SK-N-SH (cell line): ENCODE measurements around the gene GABRB3. TPM values are rescaled to one million over a fixed set of nuclear protein-coding genes. Genes with fewer than 3 reads are reported as not detected.
A peak's percentile ranks its signal among the peaks of the same experiment; 100 is the strongest.

Source experiments
- CTCF ChIA-PET: fragments of 300-600, 350-600 bp; formaldehyde crosslinking; extraction: SDS; loops from one replicate; lab custom pipeline; 2021; lab: Yijun Ruan, JAX
- POLR2A ChIA-PET: fragments of 350-600 bp; sonication (Branson Sonifier 250); formaldehyde crosslinking; extraction: SDS; loops from one replicate; lab custom pipeline; 2020; ENCODE audit warnings: antibody characterized with exemption, inconsistent platforms; lab: Yijun Ruan, JAX
- DNase-seq: peaks from one replicate; pipeline ENCODE4 v3.0.0; 2012
- H2AFZ ChIP-seq: fragments of 200-600 bp; sonication (generic); 2 replicates; pipeline ENCODE4 v1.8.1; 2016; ENCODE audit warnings: antibody characterized with exemption, mild to moderate bottlenecking, low read depth
- H3F3A ChIP-seq: fragments of 200-600 bp; sonication (generic); replicated peaks from 2 replicates; pipeline ENCODE3; 2016; ENCODE audit warnings: antibody characterized with exemption, mild to moderate bottlenecking; ENCODE audit not compliant: insufficient read depth
- H3K27ac ChIP-seq, 2 experiments: fragments of 200-500 bp in 1 of 2; fragments of 200-600 bp in 1 of 2; sonication (Bioruptor generic) in 1 of 2; sonication (generic), shearing (Covaris generic) in 1 of 2; 2 replicates each; pipeline versions ENCODE4 v1.5.1 to v1.6.1; 2014 to 2016; ENCODE audit warnings: low read depth in 2 of 2, inconsistent platforms in 1 of 2, low read length in 1 of 2, mild to moderate bottlenecking in 1 of 2, mixed read lengths in 1 of 2
- H3K27me3 ChIP-seq: fragments of 200-600 bp; sonication (generic), shearing (Covaris generic); 2 replicates; pipeline ENCODE4 v1.6.1; 2016; ENCODE audit warnings: mixed run types; ENCODE audit not compliant: insufficient read depth
- H3K36me3 ChIP-seq, 2 experiments: fragments of 200-500 bp in 1 of 2; fragments of 200-600 bp in 1 of 2; sonication (Bioruptor generic) in 1 of 2; sonication (generic) in 1 of 2; replicated peaks in 1 of 2; 2 replicates each; pipeline versions ENCODE3 to v1.5.1; 2014 to 2016; ENCODE audit warnings: low read length in 1 of 2, mild to moderate bottlenecking in 1 of 2; ENCODE audit not compliant: insufficient read depth in 2 of 2, control insufficient read depth in 1 of 2
- H3K4me1 ChIP-seq, 2 experiments: fragments of 200-500 bp in 1 of 2; fragments of 200-600 bp in 1 of 2; sonication (Bioruptor generic) in 1 of 2; sonication (generic), shearing (Covaris generic) in 1 of 2; 2 replicates each; pipeline versions ENCODE4 v1.5.1 to v1.6.1; 2014 to 2016; ENCODE audit warnings: low read depth in 1 of 2, low read length in 1 of 2, mixed run types in 1 of 2; ENCODE audit not compliant: insufficient read depth in 2 of 2, control insufficient read depth in 1 of 2
- H3K4me2 ChIP-seq: fragments of 200-600 bp; sonication (generic), shearing (Covaris generic); 2 replicates; pipeline ENCODE4 v1.6.1; 2017; ENCODE audit warnings: mixed run types
- H3K4me3 ChIP-seq, 2 experiments: fragments of 200-500 bp in 1 of 2; fragments of 200-600 bp in 1 of 2; sonication (Bioruptor generic) in 1 of 2; sonication (generic), shearing (Covaris generic) in 1 of 2; 2 replicates each; pipeline versions ENCODE4 v1.5.1 to v1.8.1; 2014 to 2016; ENCODE audit warnings: low read depth in 2 of 2, inconsistent platforms in 1 of 2, low read length in 1 of 2, mild to moderate bottlenecking in 1 of 2, mixed read lengths in 1 of 2, moderate library complexity in 1 of 2
- H3K79me2 ChIP-seq: fragments of 200-600 bp; sonication (generic); 2 replicates; pipeline ENCODE4 v1.8.1; 2017; ENCODE audit warnings: mild to moderate bottlenecking; ENCODE audit not compliant: insufficient read depth
- H3K9ac ChIP-seq: fragments of 200-600 bp; sonication (generic); 2 replicates; pipeline ENCODE4 v1.6.1; 2017; ENCODE audit warnings: mixed run types
- H3K9me2 ChIP-seq: fragments of 200-600 bp; sonication (generic); 2 replicates; pipeline ENCODE4 v1.6.1; 2017; ENCODE audit warnings: mixed run types
- H3K9me3 ChIP-seq: fragments of 200-600 bp; sonication (generic); 2 replicates; pipeline ENCODE4 v1.6.1; 2017; ENCODE audit warnings: mixed run types, mild to moderate bottlenecking, moderate library complexity
- H4K20me1 ChIP-seq: fragments of 200-600 bp; sonication (generic); 2 replicates; pipeline ENCODE4 v1.6.1; 2017; ENCODE audit warnings: mild to moderate bottlenecking, mixed run types; ENCODE audit not compliant: insufficient read depth
- CHD2 ChIP-seq: fragments of 150-350 bp; IDR thresholded peaks from 2 replicates; pipeline ENCODE4 v1.6.1; 2018; ENCODE audit warnings: low read length; ENCODE audit not compliant: partially characterized antibody
- CTCF ChIP-seq: fragments of 200-600 bp; sonication (generic); IDR thresholded peaks from 2 replicates; pipeline ENCODE4 v1.6.1; 2017; ENCODE audit warnings: antibody characterized with exemption, mild to moderate bottlenecking, moderate library complexity
- EP300 ChIP-seq, 2 experiments: IDR thresholded peaks; 2 replicates each; pipeline versions ENCODE4 v1.4.0 to v1.6.1; 2012; ENCODE audit warnings: borderline replicate concordance in 1 of 2, low read depth in 1 of 2, low read length in 1 of 2
- FOXM1 ChIP-seq: IDR thresholded peaks from 2 replicates; pipeline ENCODE4 v1.4.0; 2012; ENCODE audit warnings: low read depth, mild to moderate bottlenecking
- GABPA ChIP-seq: IDR thresholded peaks from 2 replicates; pipeline ENCODE4 v1.4.0; 2012; ENCODE audit warnings: low read depth, mild to moderate bottlenecking
- GATA2 ChIP-seq: sonication (generic); formaldehyde crosslinking; IDR thresholded peaks from 2 replicates; pipeline ENCODE4 v1.5.0; 2020; ENCODE audit warnings: mild to moderate bottlenecking, missing genetic modification reagents
- JUND ChIP-seq: IDR thresholded peaks from 2 replicates; pipeline ENCODE4 v1.4.0; 2012
- MAX ChIP-seq: IDR thresholded peaks from 2 replicates; pipeline ENCODE4 v1.4.0; 2012; ENCODE audit warnings: low read depth
- MXI1 ChIP-seq: IDR thresholded peaks from 2 replicates; pipeline ENCODE4 v1.6.1; 2012; ENCODE audit warnings: mild to moderate bottlenecking, low read depth, low read length, improper control_type of control experiment
- NRF1 ChIP-seq: IDR thresholded peaks from 2 replicates; pipeline ENCODE4 v1.6.1; 2012; ENCODE audit warnings: low read depth, mild to moderate bottlenecking, low read length
- PBX3 ChIP-seq: IDR thresholded peaks from 2 replicates; pipeline ENCODE4; 2012
- POLR2AphosphoS5 ChIP-seq: IDR thresholded peaks from 2 replicates; pipeline ENCODE4 v1.6.1; 2012; ENCODE audit warnings: low read depth, low read length
- RAD21 ChIP-seq: IDR thresholded peaks from 2 replicates; pipeline ENCODE4 v1.6.1; 2012; ENCODE audit warnings: mild to moderate bottlenecking, low read length
- RCOR1 ChIP-seq: fragments of 150-350 bp; IDR thresholded peaks from 2 replicates; pipeline ENCODE4 v1.6.1; 2017; ENCODE audit warnings: antibody characterized with exemption, low read length
- REST ChIP-seq: IDR thresholded peaks from 2 replicates; pipeline ENCODE4 v1.6.1; 2012; ENCODE audit warnings: mild to moderate bottlenecking, low read depth, low read length, moderate library complexity
- RXRA ChIP-seq: IDR thresholded peaks from 2 replicates; pipeline ENCODE4 v1.4.0; 2012; ENCODE audit warnings: low read depth, mild to moderate bottlenecking, borderline replicate concordance
- SIN3A ChIP-seq: IDR thresholded peaks from 2 replicates; pipeline ENCODE4 v1.6.1; 2012; ENCODE audit warnings: low read depth, mild to moderate bottlenecking, low read length, moderate library complexity, borderline replicate concordance
- TAF1 ChIP-seq: IDR thresholded peaks from 2 replicates; pipeline ENCODE4 v1.6.1; 2012; ENCODE audit warnings: low read depth, mild to moderate bottlenecking, low read length, moderate library complexity, borderline replicate concordance
- TCF12 ChIP-seq: IDR thresholded peaks from 2 replicates; pipeline ENCODE4 v1.4.0; 2012
- USF1 ChIP-seq: IDR thresholded peaks from 2 replicates; pipeline ENCODE4 v1.4.0; 2012; ENCODE audit warnings: low read depth, borderline replicate concordance
- YY1 ChIP-seq: IDR thresholded peaks from 2 replicates; pipeline ENCODE4 v1.4.0; 2012; ENCODE audit warnings: low read depth, mild to moderate bottlenecking
- whole genome bisulfite sequencing: methylation state at CpG from one replicate; pipeline ENCODE4 v1.1.6; 2017; ENCODE audit warnings: low lambda C conversion rate; 5-methylcytosine and 5-hydroxymethylcytosine counted together
- polyA plus RNA-seq, 3 experiments: library from polyadenylated mRNA; depleted of rRNA; stranded (reverse); fragments of >200 nt; gene quantifications; 2 replicates each; pipeline ENCODE4 v1.2.3, GENCODE V29; 2012

Gene GABRB3
- polyA plus RNA-seq, 1 of the 3 experiments (the other 2 are of a cell fraction): 0.10 TPM

- Histone ChIP-seq H3K9ac (no peak overlapping the region), H3K79me2 (no peaks in the 10 kb centered on the region), H3K4me2 (no peak overlapping the region), H3K4me3 (no peak overlapping the region), H3K9me3 (no peaks in the 10 kb centered on the region), H3K9me2 (no peaks in the 10 kb centered on the region), H3K27ac (no peak overlapping the region), H3F3A (no peaks in the 10 kb centered on the region), H2AFZ (no peak overlapping the region), H4K20me1 (no peaks in the 10 kb centered on the region), H3K27me3 (no peaks in the 10 kb centered on the region), H3K36me3 (no peaks in the 10 kb centered on the region), H3K4me1 (peaks cover 0 to 6% of the 10 kb centered on the region in 2 experiments; a peak in 1 of 4 replicates)
- POLR2A ChIA-PET: no interaction called here
- TF ChIP-seq FOXM1 (no peak), CHD2 (peak; percentile 41), GATA2 (peak; percentile 84), RAD21 (0 out of 2 replicates have a peak, but pooled peaks have one; percentile 1), TAF1 (no peak), SIN3A (no peak), REST (no peak), EP300 (IDR thresholded peaks at IDR 0.05; ENCODE audit: borderline replicate concordance in 1 of 2, low read depth in 1 of 2, low read length in 1 of 2) (peak in 1 of 2 experiments; percentile 57; a peak in 1 of 4 replicates), RCOR1 (peak; percentile 64; the same call in 1 of the 2 replicates), USF1 (no peak), MXI1 (no peak), RXRA (no peak)
- peak; percentile 72 for DNase-seq
- WGBS: 15% methylated on average over 4 of the region's 4 CpGs
- CTCF ChIA-PET: no interaction called here
Observed at GRCh38 chr15:26674467-26674866, 98.4 kb downstream of the GABRB3 start.

GRCh38 chr15:26673445-26673844 is 99.4 kb downstream of the GABRB3 start:
- H3K4me2 ChIP-seq: no peak overlapping the region
- H2AFZ ChIP-seq: no peak overlapping the region
- 34% methylated on average over 5 of the region's 5 CpGs for WGBS
- ChIA-PET POLR2A (no interaction called here), CTCF (no interaction called here)
- H3K9me3 ChIP-seq: no peaks in the 10 kb centered on the region
- no peak for DNase-seq
- H3K27ac ChIP-seq: no peak overlapping the region
- H3K36me3 ChIP-seq: no peaks in the 10 kb centered on the region
- H4K20me1 ChIP-seq: no peaks in the 10 kb centered on the region
- no peaks in the 10 kb centered on the region for H3K27me3 ChIP-seq
- no peak overlapping the region for H3K4me3 ChIP-seq
- no peaks in the 10 kb centered on the region for H3K9me2 ChIP-seq
- H3K9ac ChIP-seq: no peak overlapping the region
- TF ChIP-seq GABPA (no peak), TCF12 (no peak), MAX (no peak), FOXM1 (no peak), POLR2AphosphoS5 (no peak), EP300 (IDR thresholded peaks at IDR 0.05; ENCODE audit: borderline replicate concordance in 1 of 2, low read depth in 1 of 2, low read length in 1 of 2) (no peak), PBX3 (no peak), NRF1 (no peak), RCOR1 (no peak), CTCF (no peak), JUND (no peak), YY1 (no peak)
- peaks cover 0 to 6% of the 10 kb centered on the region in 2 experiments; a peak in 1 of 4 replicates for H3K4me1 ChIP-seq
- H3F3A ChIP-seq: no peaks in the 10 kb centered on the region
- no peaks in the 10 kb centered on the region for H3K79me2 ChIP-seq
